A673 (cell line): ENCODE results near the gene CHMP1A. TPM values are rescaled to one million over a fixed set of nuclear protein-coding genes. Genes with fewer than 3 reads are reported as not detected.

Experiments
- BruUV-seq: library from RNA; stranded (reverse); fragments of 400-500 nt; replicated peaks from 2 replicates; lab custom pipeline; 2021; lab: Mats Ljungman, UMichigan
- CTCF ChIA-PET: fragments of 300-600 bp; sonication (Branson Sonifier 250); formaldehyde crosslinking; loops from one replicate; lab custom pipeline; 2022; ENCODE audit warnings: antibody characterized with exemption; lab: Charles Lee
- POLR2A ChIA-PET: fragments of 300-600 bp; sonication (Branson Sonifier 250); formaldehyde crosslinking; loops from one replicate; lab custom pipeline; 2022; ENCODE audit warnings: antibody characterized with exemption; ENCODE audit not compliant: low non-redundant PET; lab: Charles Lee
- DNase-seq: peaks from one replicate; pipeline ENCODE4 v3.0.0-alpha.2; 2015; ENCODE audit warnings: low spot score
- H3K27ac ChIP-seq: fragments of 200-600 bp; sonication (generic); 2 replicates; pipeline ENCODE4 v1.5.1; 2016; ENCODE audit warnings: mixed run types, low read depth, mild to moderate bottlenecking, mixed read lengths, antibody characterized with exemption, low read length; ENCODE audit not compliant: poor library complexity, severe bottlenecking
- H3K27me3 ChIP-seq: fragments of 200-600 bp; sonication (generic); replicated peaks from 2 replicates; pipeline ENCODE4 v1.6.1; 2017; ENCODE audit warnings: mixed run types, low read depth, mild to moderate bottlenecking, mixed read lengths, antibody characterized with exemption, low read length; ENCODE audit not compliant: insufficient read depth, poor library complexity
- H3K36me3 ChIP-seq: fragments of 200-600 bp; sonication (generic); 2 replicates; pipeline ENCODE4 v1.6.1; 2016; ENCODE audit warnings: mixed run types, mild to moderate bottlenecking, mixed read lengths, antibody characterized with exemption, low read length; ENCODE audit not compliant: insufficient read depth, poor library complexity, severe bottlenecking
- H3K4me1 ChIP-seq: fragments of 200-600 bp; sonication (generic); 2 replicates; pipeline ENCODE4 v1.6.1; 2017; ENCODE audit warnings: mixed run types, mild to moderate bottlenecking, mixed read lengths, antibody characterized with exemption, low read length; ENCODE audit not compliant: insufficient read depth, poor library complexity, severe bottlenecking
- H3K4me3 ChIP-seq: fragments of 200-600 bp; sonication (generic); 2 replicates; pipeline ENCODE4 v1.5.1; 2016; ENCODE audit warnings: low read depth, mixed run types, mild to moderate bottlenecking, mixed read lengths, low read length; ENCODE audit not compliant: poor library complexity, severe bottlenecking
- H3K9me3 ChIP-seq: fragments of 200-600 bp; sonication (generic); 2 replicates; pipeline ENCODE4 v1.6.1; 2016; ENCODE audit warnings: mixed run types, low read depth, mild to moderate bottlenecking, mixed read lengths, antibody characterized with exemption, low read length; ENCODE audit not compliant: poor library complexity, severe bottlenecking
- CTCF ChIP-seq: fragments of 300-800, 200-600 bp; sonication (generic); conservative IDR thresholded peaks from 2 replicates; pipeline ENCODE4 v1.5.1; 2017; ENCODE audit warnings: low read depth, mild to moderate bottlenecking, antibody characterized with exemption, low read length, moderate library complexity, mixed read lengths
- EZH2 ChIP-seq: fragments of 200-600 bp; sonication (generic); IDR thresholded peaks from 2 replicates; pipeline ENCODE4 v1.6.1; 2017; ENCODE audit warnings: borderline replicate concordance, low read depth, mild to moderate bottlenecking, mixed read lengths, antibody characterized with exemption, low read length; ENCODE audit not compliant: poor library complexity, severe bottlenecking
- intact Hi-C: fragments of 100-400 bp; cut with micrococcal nuclease; formaldehyde crosslinking; loops from one replicate; pipeline ENCODE4 v1.10.0; 2022; ENCODE audit not compliant: unreplicated experiment
- total RNA-seq: library from RNA; stranded (reverse); gene quantifications from 2 replicates; pipeline ENCODE4 v1.2.3, GENCODE V29; 2021

Gene CHMP1A
- total RNA-seq, 1 experiment from 2014 or later = 110 TPM

GRCh38 chr16:89616623-89617022 is 40.9 kb downstream of the CHMP1A start:
- ChIA-PET CTCF (interaction anchor here (0.5 kb wide), 1 partner anchor 70 kb away, joined by 3 read pairs; the partner anchor contains the start of gene CDK10), POLR2A (no interaction called here)
- H3K9me3 ChIP-seq = no peaks in the 10 kb centered on the region
- H3K27me3 ChIP-seq = no peaks in the 10 kb centered on the region
- H3K4me3 ChIP-seq = no peak overlapping the region
- TF ChIP-seq CTCF = no peak
- no peak for TF ChIP-seq EZH2
- peak; percentile 80 for DNase-seq
- H3K27ac ChIP-seq = peak overlapping the region; percentile 49
- BruUV-seq = no TSS peak
- H3K36me3 ChIP-seq = no peaks in the 10 kb centered on the region
- intact Hi-C loops = no loop called here
- H3K4me1 ChIP-seq = peaks cover 37% of the 10 kb centered on the region

GRCh38 chr16:89615596-89616090 is 41.9 kb downstream of the CHMP1A start:
- Histone ChIP-seq H3K27ac (peak overlapping the region; percentile 49), H3K4me3 (no peak overlapping the region), H3K9me3 (no peaks in the 10 kb centered on the region), H3K27me3 (no peaks in the 10 kb centered on the region), H3K36me3 (no peaks in the 10 kb centered on the region), H3K4me1 (peaks cover 28% of the 10 kb centered on the region)
- TF ChIP-seq CTCF (peak; percentile 60), EZH2 (no peak)
- ChIA-PET POLR2A (no interaction called here), CTCF (interaction anchor here (0.7 kb wide), 1 partner anchor 10 kb away, joined by 4 read pairs; no protein-coding TSS in a partner anchor)
- intact Hi-C loops = no loop called here
- DNase-seq = no peak
- BruUV-seq = no TSS peak

GRCh38 chr16:89615176-89615575 is 42.3 kb downstream of the CHMP1A start:
- Histone ChIP-seq H3K4me1 (peaks cover 23% of the 10 kb centered on the region), H3K9me3 (no peaks in the 10 kb centered on the region), H3K27ac (no peak overlapping the region), H3K36me3 (no peaks in the 10 kb centered on the region), H3K4me3 (no peak overlapping the region), H3K27me3 (no peaks in the 10 kb centered on the region)
- POLR2A ChIA-PET = no interaction called here
- BruUV-seq = no TSS peak
- intact Hi-C loops = no loop called here
- CTCF ChIA-PET = interaction anchor here (0.7 kb wide), 1 partner anchor 9 kb away, joined by 4 read pairs; no protein-coding TSS in a partner anchor
- TF ChIP-seq CTCF = no peak
- TF ChIP-seq EZH2 = no peak
- DNase-seq = no peak
